OCI-LY3 (cell line): ENCODE results near the gene OVOL2.

Experiments
- H2AFZ ChIP-seq: fragments of 200-600, 300-600 bp; shearing (Covaris generic); 2 replicates; pipeline ENCODE4 v1.6.0; 2014; ENCODE audit warnings: antibody characterized with exemption, low read depth, low read length
- H3K27ac ChIP-seq: fragments of 200-600, 300-600 bp; sonication (generic); 2 replicates; pipeline ENCODE4 v1.5.1; 2014; ENCODE audit warnings: mild to moderate bottlenecking, low read length, moderate library complexity, mixed read lengths
- H3K27me3 ChIP-seq: fragments of 200-600, 300-600 bp; sonication (generic); 2 replicates; pipeline ENCODE4 v1.6.1; 2014; ENCODE audit warnings: low read depth, low read length, mixed read lengths
- H3K36me3 ChIP-seq: fragments of 200-600, 300-600 bp; sonication (generic); replicated peaks from 2 replicates; pipeline ENCODE3; 2014; ENCODE audit warnings: low read depth, low read length, mixed read lengths
- H3K4me1 ChIP-seq: fragments of 300-600, 200-600 bp; sonication (generic); 2 replicates; pipeline ENCODE4 v1.6.1; 2014; ENCODE audit warnings: low read length, mixed read lengths
- H3K4me2 ChIP-seq: fragments of 200-600, 300-600 bp; sonication (generic); 2 replicates; pipeline ENCODE4 v1.6.1; 2014; ENCODE audit warnings: low read length, mixed read lengths
- H3K4me3 ChIP-seq: fragments of 300-600, 200-600 bp; sonication (generic); 2 replicates; pipeline ENCODE4 v1.5.1; 2014; ENCODE audit warnings: antibody characterized with exemption, mild to moderate bottlenecking, low read length, moderate library complexity
- H3K79me2 ChIP-seq: fragments of 300-600, 200-600 bp; shearing (Covaris generic); 2 replicates; pipeline ENCODE4 v1.6.1; 2014; ENCODE audit warnings: mild to moderate bottlenecking, low read length, mixed read lengths
- H3K9ac ChIP-seq: fragments of 300-600, 200-600 bp; shearing (Covaris generic); 2 replicates; pipeline ENCODE4 v1.6.0; 2014; ENCODE audit warnings: mild to moderate bottlenecking, low read length, moderate library complexity
- H3K9me3 ChIP-seq: fragments of 200-600, 300-600 bp; shearing (Covaris generic); 2 replicates; pipeline ENCODE4 v1.6.1; 2014; ENCODE audit warnings: low read length, mixed read lengths; ENCODE audit not compliant: insufficient read depth
- H4K20me1 ChIP-seq: fragments of 200-600, 300-600 bp; sonication (generic); 2 replicates; pipeline ENCODE4 v1.6.1; 2016; ENCODE audit warnings: low read length, mixed read lengths; ENCODE audit not compliant: insufficient read depth
- CTCF ChIP-seq: fragments of 200-600, 300-600 bp; sonication (generic); IDR thresholded peaks from 2 replicates; pipeline ENCODE4 v1.5.1; 2014; ENCODE audit warnings: antibody characterized with exemption, low read length, low read depth
- EZH2phosphoT487 ChIP-seq: fragments of 200-600 bp; shearing (Covaris generic); IDR thresholded peaks from 2 replicates; pipeline ENCODE4 v1.6.1; 2018; ENCODE audit warnings: antibody characterized with exemption, mixed run types, low read depth

OVOL2 gene

GRCh38 chr20:17992224-17992637, 65.5 kb downstream of the OVOL2 start:
- Histone ChIP-seq H4K20me1 (peaks cover 26% of the 10 kb centered on the region), H3K4me1 (peaks cover 32% of the 10 kb centered on the region), H3K79me2 (peaks cover 3% of the 10 kb centered on the region), H3K27me3 (peaks cover 7% of the 10 kb centered on the region), H3K36me3 (peaks cover 26% of the 10 kb centered on the region), H3K4me2 (peak overlapping the region; percentile 40), H3K27ac (no peak overlapping the region), H3K9ac (no peak overlapping the region), H3K9me3 (no peaks in the 10 kb centered on the region), H2AFZ (no peak overlapping the region), H3K4me3 (peak overlapping the region; percentile 10; the same call in 1 of the 2 replicates)
- TF ChIP-seq CTCF: no peak
- TF ChIP-seq EZH2phosphoT487: no peak

GRCh38 chr20:17990278-17990972, 67.3 kb downstream of the OVOL2 start:
- H2AFZ ChIP-seq: no peak overlapping the region
- TF ChIP-seq CTCF: no peak
- no peak for TF ChIP-seq EZH2phosphoT487
- H3K9ac ChIP-seq: no peak overlapping the region
- no peak overlapping the region for H3K4me2 ChIP-seq
- H3K9me3 ChIP-seq: no peaks in the 10 kb centered on the region
- no peak overlapping the region for H3K27ac ChIP-seq
- peaks cover 21% of the 10 kb centered on the region for H3K4me1 ChIP-seq
- H4K20me1 ChIP-seq: peaks cover 35% of the 10 kb centered on the region
- H3K79me2 ChIP-seq: peaks cover 17% of the 10 kb centered on the region
- no peaks in the 10 kb centered on the region for H3K27me3 ChIP-seq
- no peak overlapping the region for H3K4me3 ChIP-seq
- H3K36me3 ChIP-seq: peaks cover 33% of the 10 kb centered on the region

GRCh38 chr20:17987988-17988387, 69.7 kb downstream of the OVOL2 start:
- Histone ChIP-seq H3K27ac (no peak overlapping the region), H3K4me3 (no peak overlapping the region), H3K9ac (no peak overlapping the region), H3K36me3 (peaks cover 37% of the 10 kb centered on the region), H3K27me3 (no peaks in the 10 kb centered on the region), H3K4me1 (peaks cover 12% of the 10 kb centered on the region), H3K4me2 (no peak overlapping the region), H3K9me3 (no peaks in the 10 kb centered on the region), H2AFZ (no peak overlapping the region), H3K79me2 (peaks cover 36% of the 10 kb centered on the region), H4K20me1 (peaks cover 47% of the 10 kb centered on the region)
- no peak for TF ChIP-seq EZH2phosphoT487

GRCh38 chr20:17985388-17986018, 72.2 kb downstream of the OVOL2 start:
- Histone ChIP-seq H3K27ac (no peak overlapping the region), H3K4me1 (no peaks in the 10 kb centered on the region), H3K9me3 (no peaks in the 10 kb centered on the region), H3K79me2 (peaks cover 53% of the 10 kb centered on the region), H3K27me3 (no peaks in the 10 kb centered on the region), H4K20me1 (peaks cover 43% of the 10 kb centered on the region), H3K4me3 (no peak overlapping the region), H3K4me2 (no peak overlapping the region), H2AFZ (no peak overlapping the region), H3K36me3 (peaks cover 38% of the 10 kb centered on the region), H3K9ac (no peak overlapping the region)
- no peak for TF ChIP-seq EZH2phosphoT487
- TF ChIP-seq CTCF: no peak
